Limb (tissue), 2 donors: ENCODE data around the gene SELENOF.
"Not testable (repeated sequence)": the region's sequence is repeated elsewhere in the genome, so short reads cannot be mapped to it uniquely, and the experiment has no call there.

ENCODE experiments used
- DNase-seq, 2 donors: peaks; one replicate each; pipeline ENCODE4 v3.0.0-alpha.2; 2016; ENCODE audit errors: extremely low spot score in 2 of 2

Gene SELENOF

DNA sequence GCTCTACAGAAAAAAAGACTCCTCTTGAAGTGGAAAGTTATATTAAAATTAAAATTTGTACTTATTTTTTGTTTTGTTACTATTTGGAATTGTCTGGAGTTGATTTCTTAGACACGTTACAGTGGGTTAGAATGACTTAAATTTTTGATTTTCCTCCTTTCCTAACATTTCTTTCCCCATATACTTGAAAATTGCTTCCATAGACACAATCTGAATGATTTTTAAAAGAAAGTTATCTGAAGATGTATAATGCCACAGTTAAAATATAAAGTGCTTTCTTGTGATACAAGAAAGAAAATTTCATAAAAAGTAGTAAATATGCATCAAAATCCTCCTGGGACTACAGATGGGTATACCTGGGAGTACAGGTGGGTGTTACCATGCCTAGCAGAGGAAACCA, 2.8 kb upstream of the SELENOF start:
- DNase-seq: no peak

DNA sequence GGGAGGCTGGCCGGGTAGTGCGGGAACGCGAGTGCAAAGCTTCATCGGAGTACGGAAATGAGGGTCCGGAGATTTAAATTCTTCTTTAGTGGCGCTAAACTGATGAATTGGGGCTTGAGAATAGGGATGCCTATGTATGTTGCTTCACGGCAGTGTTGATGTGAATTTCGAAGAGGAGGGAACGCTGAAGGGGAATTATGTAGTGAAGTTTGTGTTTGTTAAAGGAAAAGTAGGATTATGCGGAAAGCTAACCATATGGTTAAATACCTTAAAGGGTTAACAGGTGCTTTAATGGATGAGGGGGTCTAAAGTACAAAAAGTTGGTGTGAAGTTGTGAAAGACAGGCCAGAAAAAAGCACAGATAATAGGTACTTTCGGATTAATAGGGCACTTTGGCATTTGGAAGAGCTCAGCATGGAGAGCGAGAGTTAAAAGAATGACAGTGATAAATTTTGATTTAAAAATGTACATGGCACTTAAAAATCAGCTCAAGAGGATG, 1.9 kb upstream of the SELENOF start:
- no peak for DNase-seq

DNA sequence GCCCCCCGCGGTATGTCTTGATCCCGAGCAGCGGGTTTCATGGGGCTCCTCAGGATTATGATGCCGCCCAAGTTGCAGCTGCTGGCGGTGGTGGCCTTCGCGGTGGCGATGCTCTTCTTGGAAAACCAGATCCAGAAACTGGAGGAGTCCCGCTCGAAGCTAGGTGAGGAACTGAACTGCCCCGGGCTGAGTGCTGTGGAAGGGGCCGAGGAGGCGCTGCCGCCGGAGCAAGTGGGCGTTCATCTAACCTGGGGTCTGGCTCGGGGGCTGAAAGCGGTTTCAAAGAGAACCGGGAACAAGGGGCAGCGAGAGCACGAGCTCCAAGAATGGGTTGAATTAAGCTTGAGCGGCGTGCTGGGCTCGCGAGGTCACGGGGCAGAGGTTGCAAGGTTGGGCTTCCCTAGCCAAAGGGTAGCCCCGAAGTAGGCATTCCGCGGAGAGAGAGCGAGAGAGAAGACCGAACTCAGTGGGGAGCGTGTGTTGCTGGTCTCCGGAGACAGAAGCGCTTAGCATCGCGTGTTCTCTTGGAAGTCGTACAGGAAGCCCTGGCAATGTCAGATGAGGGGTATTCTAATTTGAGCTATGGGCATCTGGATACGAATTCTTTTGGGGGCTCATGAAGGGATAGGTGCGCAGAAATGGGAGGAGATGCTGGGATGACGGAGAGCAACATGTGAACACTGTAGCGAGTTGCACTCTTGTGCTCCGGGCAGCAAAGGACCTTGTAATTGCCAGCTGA, 1.2 kb upstream of the SELENOF start:
- DNase-seq: peak; percentile 47 to 66

DNA sequence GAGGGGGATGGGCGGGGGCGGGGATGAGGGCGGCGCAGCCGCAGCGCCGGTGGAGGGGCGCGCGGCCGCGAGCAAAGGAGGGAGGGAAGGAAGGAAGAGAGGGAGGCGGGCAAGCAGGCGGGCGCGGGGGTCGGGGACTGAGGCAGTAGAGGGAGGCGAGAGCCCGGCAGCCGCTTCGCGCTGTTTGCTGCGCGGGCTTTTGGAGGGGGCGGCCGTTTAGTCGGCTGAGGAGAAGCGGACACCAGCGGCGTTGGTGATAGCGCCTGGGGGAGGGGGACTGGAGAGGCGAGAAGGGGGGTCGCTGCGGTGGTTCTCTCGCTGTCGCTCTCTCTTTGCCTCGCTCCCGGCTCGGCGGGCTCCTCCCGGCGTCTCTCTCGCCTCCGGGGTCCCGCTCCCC, 673 bp upstream of the SELENOF start, which contains the start of gene HS2ST1:
TSS of gene HS2ST1 (plus strand) at position 35 of the 397 bp plus-strand sequence.
- no peak for DNase-seq

DNA sequence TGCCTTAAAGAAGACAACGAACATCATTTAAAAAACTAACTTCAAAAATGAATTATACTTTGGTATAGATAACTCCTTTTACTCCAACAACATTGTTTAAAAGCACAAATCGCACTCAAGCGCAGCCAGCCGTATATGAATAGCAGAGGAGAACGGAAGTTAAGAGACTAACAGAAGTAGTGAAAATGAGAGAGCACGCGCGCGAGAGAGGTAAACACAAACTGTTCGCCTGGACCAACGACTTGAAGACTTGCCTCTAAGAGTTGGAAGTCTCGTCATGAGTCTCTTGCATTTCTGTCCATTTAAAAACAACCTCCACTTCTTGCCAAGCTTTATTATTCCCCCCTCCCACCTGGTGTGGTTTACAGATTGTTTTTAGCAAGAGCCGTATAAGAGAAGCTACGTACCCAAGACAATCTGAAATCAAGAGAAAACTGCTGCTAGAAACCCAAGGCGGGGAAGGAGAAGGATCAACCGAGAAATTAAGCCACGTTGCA, 479 bp downstream of the SELENOF start:
- DNase-seq: no peak

DNA sequence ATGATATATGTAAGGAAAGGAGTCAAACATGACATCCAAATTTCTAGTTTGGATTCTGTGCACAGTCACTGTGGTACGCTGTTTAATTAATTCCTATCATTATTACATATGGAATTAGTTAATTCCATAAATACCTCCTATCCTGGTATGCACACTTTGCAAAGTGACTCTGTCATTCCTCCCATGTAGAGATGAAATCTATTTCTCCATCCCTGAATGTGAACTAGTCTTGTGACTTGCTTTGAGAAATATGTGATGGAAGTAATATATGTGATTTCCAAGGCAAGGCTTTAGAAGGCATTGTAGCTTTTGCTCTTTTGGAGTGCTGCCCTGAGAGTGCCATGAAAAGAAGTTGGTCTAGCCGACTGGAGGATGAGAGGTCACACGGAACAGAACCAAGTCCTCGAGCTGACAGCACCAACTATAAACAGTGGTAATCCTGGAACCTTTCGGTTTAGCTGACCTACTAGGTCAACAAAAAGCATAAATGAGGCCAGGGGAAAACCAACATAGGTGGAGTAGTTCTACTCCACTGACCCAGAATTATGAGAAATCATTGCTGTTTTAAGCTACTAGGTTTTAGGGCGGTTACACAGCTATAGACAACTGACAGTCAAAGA, 1.5 kb downstream of the SELENOF start:
- DNase-seq: no peak

DNA sequence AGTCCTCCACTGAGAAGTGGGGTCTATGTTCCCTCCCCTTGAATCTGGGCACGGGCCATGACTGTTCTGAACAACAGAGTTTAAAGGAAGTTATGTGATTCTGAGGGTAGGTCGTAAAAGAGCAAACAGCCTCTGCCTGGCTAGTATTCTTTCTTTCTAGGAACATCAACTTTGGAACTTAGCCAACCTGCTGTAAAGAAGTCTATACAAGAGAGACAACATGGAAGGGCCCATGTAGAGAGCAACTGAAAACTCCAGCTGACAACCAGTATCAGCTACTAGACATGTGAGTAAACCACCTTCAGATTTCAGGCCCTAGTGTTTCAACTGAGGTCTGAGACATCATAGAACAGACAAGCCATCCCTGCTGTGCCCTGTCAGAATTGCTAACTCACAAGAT, 7.5 kb downstream of the SELENOF start:
- DNase-seq: no peak

DNA sequence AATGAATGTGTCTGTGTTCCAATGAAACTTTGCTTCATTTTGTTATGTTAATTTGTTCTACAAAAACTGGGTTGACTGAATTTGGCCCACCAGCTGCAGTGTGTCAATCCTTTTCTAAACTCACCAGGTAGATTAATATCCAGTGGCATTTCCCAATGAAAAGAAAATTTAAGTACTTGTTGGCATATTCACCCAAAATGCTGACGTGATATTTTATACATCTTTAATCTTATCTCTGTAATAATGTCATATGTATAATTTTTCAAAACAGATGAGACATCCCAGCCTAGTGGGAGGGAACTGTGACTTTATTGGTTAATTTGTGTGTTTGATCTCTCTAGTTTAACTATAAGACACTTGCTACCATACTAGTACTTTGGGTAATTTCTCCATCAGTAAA, 8.1 kb downstream of the SELENOF start:
- no peak for DNase-seq

DNA sequence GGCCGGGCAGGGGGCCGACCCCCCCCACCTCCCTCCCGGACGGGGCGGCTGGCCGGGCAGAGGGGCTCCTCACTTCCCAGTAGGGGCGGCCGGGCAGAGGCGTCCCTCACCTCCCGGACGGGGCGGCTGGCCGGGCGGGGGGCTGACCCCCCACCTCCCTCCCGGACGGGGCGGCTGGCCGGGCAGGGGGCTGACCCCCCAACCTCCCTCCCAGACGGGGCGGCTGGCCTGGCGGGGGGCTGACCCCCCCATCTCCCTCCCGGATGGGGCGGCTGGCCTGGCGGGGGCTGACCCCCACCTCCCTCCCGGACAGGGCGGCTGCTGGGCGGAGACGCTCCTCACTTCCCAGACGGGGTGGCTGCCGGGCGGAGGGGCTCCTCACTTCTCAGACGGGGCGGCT, 14.5 kb downstream of the SELENOF start:
- not testable (repeated sequence) for DNase-seq

DNA sequence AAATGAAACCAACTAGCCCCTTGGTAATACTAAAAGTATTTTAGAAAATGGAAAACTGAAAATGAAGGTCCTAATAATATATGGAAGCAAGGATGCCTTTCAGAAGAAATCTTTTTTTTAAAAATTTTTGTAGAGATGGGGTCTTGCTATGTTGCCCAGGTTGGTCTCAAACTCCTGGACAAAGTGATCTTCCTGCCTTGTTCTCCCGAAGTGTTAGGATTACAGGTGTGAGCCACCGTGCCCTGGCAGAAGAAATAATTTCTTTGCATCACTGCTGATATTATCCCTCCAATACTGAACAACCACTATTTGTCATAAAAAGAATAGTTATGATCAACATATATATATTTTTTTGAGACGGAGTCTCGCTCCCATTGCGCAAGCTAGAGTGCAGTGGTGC, 25.6 kb downstream of the SELENOF start:
- DNase-seq: no peak

DNA sequence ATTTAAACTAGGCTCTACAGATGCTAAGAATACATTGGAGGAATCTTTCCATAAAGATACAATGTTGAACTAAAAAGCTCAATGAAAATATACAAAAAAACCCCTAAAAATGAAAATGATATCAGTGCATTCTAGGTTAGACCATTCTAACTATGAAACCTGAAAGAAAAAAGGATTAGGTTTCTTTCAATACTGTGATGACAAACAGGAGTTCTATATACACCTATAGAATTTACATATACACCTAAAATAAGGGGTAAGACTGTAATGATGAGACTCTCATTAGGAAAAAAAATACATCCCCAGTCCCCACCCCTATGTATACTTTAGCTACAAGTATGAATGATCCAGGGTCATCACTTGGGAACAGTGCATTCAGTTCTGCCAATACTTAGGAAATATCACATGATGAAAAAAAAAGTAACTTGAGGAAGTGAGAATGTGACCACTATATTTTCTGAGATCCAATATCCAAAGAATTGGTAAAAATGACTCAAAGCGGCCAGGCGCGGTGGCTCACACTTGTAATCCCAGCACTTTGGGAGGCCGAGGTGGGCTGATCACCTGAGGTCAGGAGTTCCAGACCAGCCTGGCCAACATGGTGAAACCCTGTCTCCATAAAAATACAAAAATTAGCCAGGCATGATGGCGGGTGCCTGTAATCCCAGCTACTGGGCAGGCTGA, 26.3 kb downstream of the SELENOF start:
- DNase-seq: no peak

DNA sequence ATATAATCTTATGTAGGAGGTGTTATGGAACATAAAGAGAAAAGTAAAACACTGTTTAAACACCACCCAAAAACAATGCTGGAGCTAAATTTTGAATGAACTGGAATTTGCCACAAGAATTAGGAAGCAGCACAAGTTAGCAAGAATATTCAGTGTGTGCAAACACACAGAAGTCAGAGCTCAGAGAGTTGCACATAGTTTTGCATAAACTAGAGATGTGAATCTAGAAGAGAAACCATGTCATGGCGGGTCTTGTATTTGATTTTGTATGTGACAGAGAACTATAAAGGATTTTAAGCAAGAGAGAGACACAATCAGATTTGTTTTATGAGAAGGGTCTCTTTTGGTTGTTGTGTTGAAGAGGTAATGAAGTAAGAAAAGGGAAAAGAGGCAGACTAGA, 38.2 kb downstream of the SELENOF start:
- no peak for DNase-seq

DNA sequence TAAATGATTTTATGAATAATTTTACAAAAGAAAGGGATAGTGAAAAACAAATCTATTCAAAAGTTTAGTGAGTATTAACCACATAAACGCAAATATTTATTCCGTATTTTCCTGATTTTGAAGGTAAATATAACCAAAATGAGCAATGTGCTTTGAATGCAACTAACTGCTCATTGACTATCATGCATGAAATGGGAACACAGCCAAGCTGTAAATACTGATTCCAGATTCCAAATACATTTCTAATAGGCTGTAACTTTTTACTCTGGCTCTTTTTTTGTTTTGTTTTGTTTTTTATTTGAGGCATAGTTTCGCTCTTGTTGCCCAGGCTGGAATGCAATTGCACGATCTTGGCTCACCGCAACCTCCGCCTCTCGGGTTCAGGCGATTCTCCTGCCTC, 41.8 kb downstream of the SELENOF start:
- DNase-seq: no peak

DNA sequence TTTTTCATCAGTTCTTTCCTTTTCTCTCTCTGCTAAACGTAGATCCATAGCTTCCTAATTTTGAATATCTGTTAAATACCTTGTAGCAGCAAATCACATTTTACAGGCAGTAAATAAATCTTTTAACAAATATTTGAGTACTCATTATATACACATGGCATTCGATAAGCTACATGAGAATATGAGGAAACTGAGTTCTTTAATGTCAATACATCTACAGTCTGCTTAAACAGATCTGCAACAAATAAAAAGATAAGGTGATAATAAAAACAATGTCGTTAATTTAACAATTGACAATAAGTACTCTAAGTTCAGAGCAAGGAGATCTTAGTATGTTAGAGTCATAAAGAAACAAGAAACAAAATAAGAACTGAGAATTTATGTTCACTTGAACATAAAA, 42.9 kb downstream of the SELENOF start:
- DNase-seq: no peak

DNA sequence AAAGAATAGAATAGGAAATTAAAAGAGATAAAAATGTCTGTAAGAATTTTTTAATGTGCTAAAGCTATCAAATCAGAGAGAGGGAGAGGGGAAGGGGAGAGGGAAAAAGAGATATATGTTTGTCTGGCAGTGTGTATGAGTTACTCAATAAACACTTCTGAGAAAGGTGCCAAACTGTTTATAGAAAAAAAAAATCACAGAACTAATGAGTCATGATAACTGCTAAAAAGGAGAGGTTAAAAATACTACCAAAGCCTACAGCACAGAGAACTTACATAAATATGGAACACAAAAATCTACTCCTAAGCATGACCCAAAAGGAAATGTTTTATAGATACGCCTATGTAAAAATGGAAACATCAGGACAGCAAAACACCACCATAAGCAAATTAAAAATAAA, 45.4 kb downstream of the SELENOF start:
- DNase-seq: no peak

DNA sequence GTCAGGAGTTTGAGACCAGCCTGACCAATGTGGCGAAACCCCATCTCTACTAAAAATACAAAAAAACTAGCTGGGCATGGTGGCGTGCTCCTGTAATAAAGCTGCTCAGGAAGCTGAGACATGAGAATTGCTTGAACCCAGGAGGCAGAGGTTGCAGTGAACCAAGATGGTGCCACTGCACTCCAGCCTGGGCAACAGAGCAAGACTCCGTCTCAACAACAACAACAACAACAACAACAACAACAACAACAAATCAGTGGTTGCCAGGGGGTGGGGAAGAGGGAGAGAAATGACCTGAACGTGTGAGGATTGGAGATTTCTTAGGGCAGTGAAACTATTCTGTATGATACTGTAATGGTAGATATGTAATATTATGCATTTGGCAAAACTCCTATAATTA, 46.6 kb downstream of the SELENOF start:
- DNase-seq: not testable (repeated sequence)

DNA sequence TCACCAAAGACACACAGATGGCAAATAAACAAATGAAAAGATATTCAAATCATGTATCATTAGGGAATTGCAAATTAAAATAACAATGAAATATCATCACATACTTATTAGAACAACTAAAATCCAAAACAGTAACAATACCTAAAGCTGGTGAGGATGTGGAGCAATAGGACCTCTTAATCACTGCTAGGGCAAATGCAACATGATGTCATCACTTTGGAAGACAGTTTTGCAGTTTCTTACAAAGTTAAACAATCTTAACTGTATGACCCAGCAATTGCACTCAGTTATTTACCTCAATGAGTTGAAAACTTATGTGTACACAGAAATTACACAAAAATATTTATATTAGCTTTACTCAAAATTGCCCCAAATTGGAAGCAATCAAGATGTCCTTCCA, 47.3 kb downstream of the SELENOF start:
- no peak for DNase-seq

DNA sequence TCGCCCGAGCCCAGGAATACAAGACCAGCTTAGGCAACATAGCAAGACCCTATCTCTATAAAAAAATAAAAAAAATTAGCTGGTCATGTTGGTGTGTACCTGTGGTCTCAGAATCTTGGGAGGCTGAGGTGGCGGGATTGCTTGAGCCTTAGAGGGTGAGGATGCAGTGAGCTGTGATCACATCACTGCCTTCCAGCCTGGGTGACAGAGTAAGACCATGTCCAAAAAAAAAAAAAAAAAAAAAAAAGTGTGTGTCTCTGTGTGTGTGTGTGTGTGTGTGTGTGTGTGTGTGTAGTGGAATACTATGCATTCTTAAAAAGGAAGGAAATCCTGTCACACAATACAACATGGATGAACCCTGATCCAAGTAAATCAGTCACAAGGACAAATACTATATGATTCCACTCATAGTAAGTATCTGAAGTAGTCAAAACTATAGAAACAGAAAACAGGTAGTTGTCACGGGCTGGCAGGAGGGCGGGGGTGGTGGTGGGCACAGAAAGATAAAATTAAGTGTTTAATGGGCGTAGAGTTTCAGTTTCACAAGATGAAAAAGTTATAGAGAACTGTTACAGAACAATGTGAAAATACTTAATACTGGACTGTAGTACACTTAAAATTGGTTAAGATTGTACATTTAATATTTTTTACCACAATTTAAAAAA, 47.8 kb downstream of the SELENOF start:
- DNase-seq: no peak

DNA sequence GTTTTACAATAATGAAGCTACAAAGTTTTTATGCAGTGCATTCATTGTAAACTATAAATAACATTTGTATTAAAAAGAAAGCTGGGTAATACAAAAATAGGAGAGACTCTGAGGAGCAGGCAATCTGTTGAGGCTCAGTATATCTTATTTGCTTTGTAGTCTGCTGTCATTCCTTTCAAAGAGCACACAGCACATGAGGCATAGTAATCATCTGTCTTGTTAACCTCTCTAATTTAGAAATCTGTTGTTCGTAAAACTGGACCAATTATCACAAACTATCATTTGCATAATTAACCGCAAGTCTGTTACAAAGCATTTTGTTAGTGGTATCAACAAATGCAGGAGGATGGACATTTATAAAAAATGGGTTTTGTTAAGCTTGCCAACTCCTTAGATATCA, 51.0 kb downstream of the SELENOF start:
- DNase-seq: no peak

DNA sequence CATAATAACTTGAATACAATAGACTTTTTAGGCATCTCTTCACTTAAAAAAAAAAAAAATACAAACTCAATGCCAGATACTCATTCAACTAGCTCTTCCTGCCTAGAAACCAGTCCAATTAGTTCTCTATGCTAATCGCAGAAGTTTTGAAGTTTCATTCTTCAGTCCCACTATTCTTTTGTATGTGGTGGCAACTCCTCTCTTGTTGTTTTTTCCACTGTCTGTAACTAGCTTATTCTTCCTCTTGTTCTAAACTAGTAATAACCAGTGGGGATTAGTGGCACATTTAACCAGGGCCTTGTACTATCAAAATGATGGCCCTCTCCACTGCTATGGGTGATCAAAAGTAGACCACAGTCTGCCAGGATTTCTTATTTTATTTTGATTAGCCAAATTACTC, 52.5 kb downstream of the SELENOF start:
- DNase-seq: no peak

DNA sequence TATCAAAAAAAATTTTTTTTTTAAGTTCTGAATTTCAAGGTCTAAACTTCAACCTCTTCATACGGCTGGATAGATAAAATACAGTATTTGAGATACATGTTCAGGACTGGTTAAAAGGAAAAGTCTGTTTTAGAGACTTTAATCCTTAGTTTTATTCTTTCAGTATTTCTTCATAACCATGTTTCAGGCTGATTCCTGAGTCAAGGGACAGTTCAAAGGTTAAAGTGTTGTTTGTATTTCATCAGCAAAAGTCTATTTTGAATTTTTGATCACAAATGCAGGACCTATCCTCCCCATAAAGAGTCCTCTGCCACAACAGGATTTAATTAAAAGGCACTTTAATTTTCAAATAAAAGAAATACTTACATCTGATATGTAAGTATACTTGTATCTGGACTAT, 53.5 kb downstream of the SELENOF start:
- DNase-seq: no peak

DNA sequence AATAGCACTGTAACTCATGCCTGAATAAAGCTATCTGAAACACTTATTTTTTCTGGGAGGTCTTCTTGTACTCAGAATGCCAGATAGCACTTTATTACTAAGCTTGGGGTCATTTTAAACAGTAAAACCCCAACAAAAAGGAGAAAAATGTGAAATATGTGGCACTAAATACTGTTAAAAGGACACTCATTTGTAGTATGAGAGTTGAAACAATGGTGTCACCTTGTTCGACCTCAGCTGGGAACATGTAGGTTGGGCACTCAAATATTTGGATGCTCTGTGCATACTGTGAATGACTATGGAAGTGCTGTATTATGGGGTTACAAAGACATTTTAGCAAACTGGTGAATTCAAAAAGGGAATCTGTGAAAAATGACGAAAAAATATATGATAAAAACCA, 53.9 kb downstream of the SELENOF start:
- DNase-seq: no peak
